22Rv1 (cell line): Measurements from ENCODE around the gene SCART1.

Experiments
- ZFX ChIP-seq: fragments of 450-650 bp; IDR thresholded peaks from 2 replicates; pipeline ENCODE4 v1.6.1; 2017; ENCODE audit warnings: antibody characterized with exemption, borderline replicate concordance
- TF ChIP-seq, protein P1 (sequence below): fragments of 450-650 bp; IDR thresholded peaks from 2 replicates; pipeline ENCODE4 v1.5.1; 2017; ENCODE audit warnings: mild to moderate bottlenecking

DNA sequence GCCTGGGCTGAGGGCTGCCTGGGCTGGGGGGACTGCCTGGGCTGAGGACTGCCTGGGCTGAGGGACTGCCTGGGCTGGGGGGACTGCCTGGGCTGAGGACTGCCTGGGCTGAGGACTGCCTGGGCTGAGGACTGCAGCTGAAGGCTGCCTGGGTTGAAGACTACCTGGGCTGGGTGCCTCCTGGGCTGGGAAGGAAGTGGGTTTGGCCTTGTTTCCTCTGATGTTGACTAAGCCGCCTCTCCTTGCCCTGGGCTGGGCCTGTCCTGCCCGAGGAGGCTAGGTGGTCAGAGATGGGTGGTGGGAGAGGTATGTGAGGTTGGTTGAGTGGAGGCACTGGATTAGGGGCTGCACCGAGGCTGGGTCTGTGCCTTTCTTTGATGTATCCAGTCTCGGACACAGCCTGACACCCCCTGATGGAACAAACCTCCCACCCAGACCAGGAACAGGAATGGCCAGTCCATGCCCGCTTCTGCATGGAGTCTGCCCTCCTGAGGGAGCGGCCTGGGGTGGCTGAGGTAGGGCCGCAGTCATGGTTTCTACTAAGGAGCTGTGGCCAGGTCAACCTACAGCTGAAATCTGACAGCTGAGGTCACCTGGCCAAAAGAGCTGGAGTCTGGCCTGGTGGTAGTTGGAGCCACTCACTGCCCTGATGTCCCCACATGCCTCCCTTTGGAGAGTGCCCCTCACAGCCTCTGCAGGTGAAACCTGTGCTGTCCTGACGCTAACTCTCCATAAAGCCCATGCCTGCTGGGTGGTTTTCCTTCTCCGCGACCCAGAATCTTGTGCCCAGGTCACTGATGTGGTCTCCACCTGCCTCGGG, 22.3 kb downstream of the SCART1 start:
- TF ChIP-seq, protein P1, sequence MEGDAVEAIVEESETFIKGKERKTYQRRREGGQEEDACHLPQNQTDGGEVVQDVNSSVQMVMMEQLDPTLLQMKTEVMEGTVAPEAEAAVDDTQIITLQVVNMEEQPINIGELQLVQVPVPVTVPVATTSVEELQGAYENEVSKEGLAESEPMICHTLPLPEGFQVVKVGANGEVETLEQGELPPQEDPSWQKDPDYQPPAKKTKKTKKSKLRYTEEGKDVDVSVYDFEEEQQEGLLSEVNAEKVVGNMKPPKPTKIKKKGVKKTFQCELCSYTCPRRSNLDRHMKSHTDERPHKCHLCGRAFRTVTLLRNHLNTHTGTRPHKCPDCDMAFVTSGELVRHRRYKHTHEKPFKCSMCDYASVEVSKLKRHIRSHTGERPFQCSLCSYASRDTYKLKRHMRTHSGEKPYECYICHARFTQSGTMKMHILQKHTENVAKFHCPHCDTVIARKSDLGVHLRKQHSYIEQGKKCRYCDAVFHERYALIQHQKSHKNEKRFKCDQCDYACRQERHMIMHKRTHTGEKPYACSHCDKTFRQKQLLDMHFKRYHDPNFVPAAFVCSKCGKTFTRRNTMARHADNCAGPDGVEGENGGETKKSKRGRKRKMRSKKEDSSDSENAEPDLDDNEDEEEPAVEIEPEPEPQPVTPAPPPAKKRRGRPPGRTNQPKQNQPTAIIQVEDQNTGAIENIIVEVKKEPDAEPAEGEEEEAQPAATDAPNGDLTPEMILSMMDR = no peak
- TF ChIP-seq ZFX = no peak
